GM12873 (cell line): ENCODE data around the gene REEP6.

ENCODE experiments used
- CTCF ChIP-seq: IDR thresholded peaks from 2 replicates; pipeline ENCODE4 v1.5.1; 2012; ENCODE audit warnings: low read depth, mild to moderate bottlenecking, moderate library complexity, low read length, control low read depth; ENCODE audit not compliant: insufficient read depth; ENCODE audit errors: missing control alignments

The REEP6 gene

GRCh38 chr19:1455002-1455335 lies 36.0 kb upstream of the REEP6 start:
- TF ChIP-seq CTCF = no peak

GRCh38 chr19:1455336-1456120 lies 35.5 kb upstream of the REEP6 start:
- TF ChIP-seq CTCF = no peak

GRCh38 chr19:1456121-1456900 lies 34.7 kb upstream of the REEP6 start:
- TF ChIP-seq CTCF = no peak

- no peak for TF ChIP-seq CTCF
Observed at GRCh38 chr19:1457031-1457739, 33.8 kb upstream of the REEP6 start.

- TF ChIP-seq CTCF = no peak
Observed at GRCh38 chr19:1457892-1458291, 33.1 kb upstream of the REEP6 start.

- no peak for TF ChIP-seq CTCF
Observed at GRCh38 chr19:1459479-1459878, 31.5 kb upstream of the REEP6 start.
